PC-9 (cell line): ENCODE measurements around the gene RGL1. TPM values are rescaled to one million over a fixed set of nuclear protein-coding genes. Genes with fewer than 3 reads are reported as not detected.
A peak's percentile ranks its signal among the peaks of the same experiment; 100 is the strongest.

ENCODE experiments used
- Bru-seq: library from RNA; stranded (reverse); fragments of 400-500 nt; gene quantifications from one replicate; lab custom pipeline; 2021; lab: Mats Ljungman, UMichigan
- BruChase-seq, 2 experiments: library from RNA; stranded (reverse); fragments of 400-500 nt; gene quantifications; one replicate each; lab custom pipeline; 2021; lab: Mats Ljungman, UMichigan
- BruUV-seq: library from RNA; stranded (reverse); fragments of 400-500 nt; replicated peaks from 2 replicates; lab custom pipeline; 2021; lab: Mats Ljungman, UMichigan
- CTCF ChIA-PET: fragments of 300-600 bp; sonication (Branson Sonifier 250); formaldehyde crosslinking; loops from one replicate; lab custom pipeline; 2022; ENCODE audit warnings: antibody characterized with exemption; lab: Charles Lee
- POLR2A ChIA-PET: fragments of 300-600 bp; sonication (Branson Sonifier 250); formaldehyde crosslinking; loops from one replicate; lab custom pipeline; 2022; ENCODE audit warnings: antibody characterized with exemption; ENCODE audit not compliant: unreplicated experiment; lab: Charles Lee
- DNase-seq, 2 experiments: peaks; one replicate each; pipeline versions ENCODE4 v3.0.0 to v3.0.0-alpha.2; 2015 to 2022; ENCODE audit warnings: mixed read lengths in 1 of 2
- H2AFZ ChIP-seq: fragments of 200-600 bp; sonication (generic); 2 replicates; pipeline ENCODE4 v1.8.1; 2017; ENCODE audit warnings: antibody characterized with exemption
- H3F3A ChIP-seq: fragments of 200-600 bp; sonication (generic); 2 replicates; pipeline ENCODE4 v1.8.1; 2017; ENCODE audit warnings: antibody characterized with exemption, mild to moderate bottlenecking, low read depth; ENCODE audit not compliant: insufficient read depth
- H3K27ac ChIP-seq: fragments of 200-600 bp; sonication (generic); 2 replicates; pipeline ENCODE4 v1.6.1; 2016; ENCODE audit warnings: mixed run types
- H3K27me3 ChIP-seq: fragments of 200-600 bp; sonication (generic); 2 replicates; pipeline ENCODE4 v1.6.1; 2016; ENCODE audit warnings: low read depth, mixed run types; ENCODE audit not compliant: insufficient read depth
- H3K36me3 ChIP-seq: fragments of 200-600 bp; sonication (generic); 2 replicates; pipeline ENCODE4 v1.6.1; 2016; ENCODE audit warnings: low read depth, mixed run types
- H3K4me1 ChIP-seq: fragments of 200-600 bp; sonication (generic); replicated peaks from 2 replicates; pipeline ENCODE4 v1.6.1; 2016; ENCODE audit warnings: mixed run types; ENCODE audit not compliant: insufficient read depth
- H3K4me2 ChIP-seq: fragments of 200-600 bp; sonication (generic); 2 replicates; pipeline ENCODE4 v1.6.1; 2017; ENCODE audit warnings: mixed run types
- H3K4me3 ChIP-seq: fragments of 200-600 bp; sonication (generic); 2 replicates; pipeline ENCODE4 v1.6.1; 2016; ENCODE audit warnings: mixed run types
- H3K79me2 ChIP-seq: fragments of 200-600 bp; sonication (generic); 2 replicates; pipeline ENCODE4 v1.6.1; 2017; ENCODE audit warnings: low read depth, mixed run types
- H3K9me2 ChIP-seq: fragments of 200-600 bp; sonication (generic); 2 replicates; pipeline ENCODE4 v1.8.1; 2017; ENCODE audit warnings: mild to moderate bottlenecking; ENCODE audit not compliant: insufficient read depth
- H3K9me3 ChIP-seq: fragments of 200-600 bp; sonication (generic); 2 replicates; pipeline ENCODE4 v1.8.1; 2016; ENCODE audit warnings: low read depth; ENCODE audit not compliant: insufficient read depth
- H4K20me1 ChIP-seq: fragments of 200-600 bp; sonication (generic); 2 replicates; pipeline ENCODE4 v1.8.1; 2017; ENCODE audit not compliant: insufficient read depth
- CTCF ChIP-seq: fragments of 200-600 bp; sonication (generic); conservative IDR thresholded peaks from 2 replicates; pipeline ENCODE4 v1.6.1; 2017; ENCODE audit warnings: mixed run types, antibody characterized with exemption, mild to moderate bottlenecking, moderate library complexity
- EZH2 ChIP-seq: fragments of 200-600 bp; sonication (generic); IDR thresholded peaks from 2 replicates; pipeline ENCODE4 v1.8.0; 2017; ENCODE audit warnings: antibody characterized with exemption, low read depth
- intact Hi-C: fragments of 100-400 bp; cut with micrococcal nuclease; formaldehyde crosslinking; loops from one replicate; pipeline ENCODE4 v1.10.0; 2022; ENCODE audit not compliant: unreplicated experiment
- long read RNA-seq: library from polyadenylated mRNA; stranded (forward); transcript quantifications from one replicate; pipeline ENCODE4 v2.0.0, GENCODE V29; 2022
- total RNA-seq: library from RNA; stranded (reverse); gene quantifications from 2 replicates; pipeline ENCODE4 v1.2.3, GENCODE V29; 2021

The RGL1 gene
- total RNA-seq, result 2.1 and 2.6 TPM in 2 replicates
- percentile 44 among the genes with signal in this experiment for Bru-seq, nascent RNA
- percentile 40 among the genes with signal in this experiment for BruChase-seq, experiment 1, labeled RNA remaining after a 2-hour chase
- percentile 34 among the genes with signal in this experiment for BruChase-seq, experiment 2, labeled RNA remaining after a 6-hour chase
- long read RNA-seq, full-length matches to known transcripts, result 1 of 3 reads
- long read RNA-seq, partial matches to known transcripts, result 2 of 3 reads
- long read RNA-seq, other reads (novel, unspliced or antisense), result 0 of 3 reads

GRCh38 chr1:183804916-183805841, at the start of gene RGL1:
TSS of gene RGL1 (plus strand) at chr1:183805120. CDS start at chr1:183805298, 178 bp downstream.
- H3K27ac ChIP-seq, result peak within 1 kb of the TSS; percentile 66
- H3F3A ChIP-seq, result peaks cover 22% of the 10 kb centered on the region
- no peaks in the 10 kb centered on the region for H4K20me1 ChIP-seq
- peak within 1 kb of the TSS; percentile 89 for H2AFZ ChIP-seq
- H3K4me1 ChIP-seq, result peaks cover 36% of the 10 kb centered on the region
- H3K4me2 ChIP-seq, result peak within 1 kb of the TSS; percentile 82
- TSS peak; percentile 69 for BruUV-seq
- H3K9me3 ChIP-seq, result peaks cover 16% of the 10 kb centered on the region
- no peaks in the 10 kb centered on the region for H3K36me3 ChIP-seq
- H3K9me2 ChIP-seq, result no peaks in the 10 kb centered on the region
- ChIA-PET POLR2A (interaction anchor here (0.7 kb wide), 1 partner anchor 116 kb away, joined by 3 read pairs; no protein-coding TSS in a partner anchor), CTCF (no interaction called here)
- H3K27me3 ChIP-seq, result no peaks in the 10 kb centered on the region
- H3K79me2 ChIP-seq, result peaks cover 6% of the 10 kb centered on the region; the same call in 1 of the 2 replicates
- peak; percentile 68 to 91 for DNase-seq
- TF ChIP-seq EZH2 (no peak), CTCF (no peak)
- peak within 1 kb of the TSS; percentile 77 for H3K4me3 ChIP-seq
- intact Hi-C loops, result loop anchor here (1.0 to 2.0 kb wide), 2 partner anchors 106 to 111 kb away; no protein-coding TSS in a partner anchor

DNA sequence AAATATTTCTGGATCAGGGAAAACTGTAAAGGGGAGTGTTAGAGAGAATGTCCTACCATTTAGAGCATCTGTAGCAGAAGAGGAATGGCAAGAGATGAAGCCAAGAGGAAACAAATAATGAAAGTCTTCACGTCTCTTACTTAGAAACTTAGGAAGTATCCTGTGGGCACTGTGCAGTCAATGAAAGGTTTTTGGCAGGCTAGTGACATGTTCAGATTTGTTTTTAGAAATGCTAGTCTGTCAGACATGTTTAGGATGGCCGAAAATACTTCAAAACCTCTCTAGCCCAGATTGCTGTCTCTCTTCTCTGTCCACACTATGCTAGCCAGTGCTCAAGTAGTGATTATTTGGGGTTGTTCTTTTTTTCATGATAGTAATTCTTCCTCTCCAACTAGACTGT, 48.6 kb upstream of the RGL1 start:
- Histone ChIP-seq H3K9me3 (no peaks in the 10 kb centered on the region), H3K4me3 (no peak overlapping the region), H3K4me1 (peaks cover 15% of the 10 kb centered on the region), H3F3A (peaks cover 8% of the 10 kb centered on the region; the same call in 1 of the 2 replicates), H3K27ac (peak overlapping the region; percentile 40), H3K79me2 (no peaks in the 10 kb centered on the region), H2AFZ (no peak overlapping the region), H3K9me2 (no peaks in the 10 kb centered on the region), H4K20me1 (no peaks in the 10 kb centered on the region), H3K27me3 (no peaks in the 10 kb centered on the region), H3K36me3 (no peaks in the 10 kb centered on the region), H3K4me2 (peak overlapping the region; percentile 29; the same call in 1 of the 2 replicates)
- CTCF ChIA-PET, result interaction anchor here (0.6 kb wide), 1 partner anchor 67 kb away, joined by 3 read pairs; no protein-coding TSS in a partner anchor
- intact Hi-C loops, result no loop called here
- BruUV-seq, result no TSS peak
- DNase-seq, result no peak
- POLR2A ChIA-PET, result no interaction called here
- TF ChIP-seq EZH2 (no peak), CTCF (no peak)

GRCh38 chr1:183757061-183757460, 47.9 kb upstream of the RGL1 start:
- intact Hi-C loops, result no loop called here
- Histone ChIP-seq H3K9me2 (no peaks in the 10 kb centered on the region), H3K79me2 (no peaks in the 10 kb centered on the region), H3K27me3 (no peaks in the 10 kb centered on the region), H3K4me2 (peak overlapping the region; percentile 29), H3K36me3 (no peaks in the 10 kb centered on the region), H3K9me3 (no peaks in the 10 kb centered on the region), H4K20me1 (no peaks in the 10 kb centered on the region), H3K4me1 (peaks cover 15% of the 10 kb centered on the region), H3K4me3 (no peak overlapping the region), H3F3A (peaks cover 8% of the 10 kb centered on the region; the same call in 1 of the 2 replicates), H3K27ac (peak overlapping the region; percentile 40), H2AFZ (no peak overlapping the region)
- BruUV-seq, result no TSS peak
- POLR2A ChIA-PET, result interaction anchor here (0.7 kb wide), 1 partner anchor 522 kb away, joined by 3 read pairs; no protein-coding TSS in a partner anchor
- DNase-seq, result peak; percentile 9 to 71
- no peak for TF ChIP-seq CTCF
- no peak for TF ChIP-seq EZH2
- CTCF ChIA-PET, result interaction anchor here (0.6 kb wide), 1 partner anchor 66 kb away, joined by 3 read pairs; no protein-coding TSS in a partner anchor
